Fibroblast of lung (primary cell): ENCODE measurements around the gene PIM3. TPM values are rescaled to one million over a fixed set of nuclear protein-coding genes. Genes with fewer than 3 reads are reported as not detected.

ENCODE experiments used
- DNase-seq, 2 donors: peaks; one replicate each; pipeline versions ENCODE4 v3.0.0 to v3.0.0-alpha.2; 2010; ENCODE audit warnings: low read depth in 2 of 2
- H2AFZ ChIP-seq: 2 replicates; pipeline ENCODE4 v1.5.1; 2012; ENCODE audit warnings: low read length, control low read depth, inconsistent platforms
- H3K27ac ChIP-seq: 2 replicates; pipeline ENCODE4 v1.5.1; 2011; ENCODE audit warnings: low read length, control low read depth; ENCODE audit not compliant: insufficient read depth
- H3K27me3 ChIP-seq: 2 replicates; pipeline ENCODE4 v1.5.1; 2011; ENCODE audit warnings: mild to moderate bottlenecking, low read length; ENCODE audit not compliant: control insufficient read depth, insufficient read depth
- H3K36me3 ChIP-seq: 2 replicates; pipeline ENCODE4 v1.5.1; 2011; ENCODE audit warnings: low read length; ENCODE audit not compliant: control insufficient read depth, insufficient read depth
- H3K4me1 ChIP-seq: 2 replicates; pipeline ENCODE4 v1.5.1; 2011; ENCODE audit warnings: low read length; ENCODE audit not compliant: control insufficient read depth, insufficient read depth; ENCODE audit errors: extremely low read depth
- H3K4me2 ChIP-seq: 2 replicates; pipeline ENCODE4 v1.5.1; 2011; ENCODE audit warnings: low read length, control low read depth; ENCODE audit not compliant: insufficient read depth; ENCODE audit errors: extremely low read depth
- H3K4me3 ChIP-seq, 4 experiments: fragments of 200-600 bp in 1 of 4; sonication (generic) in 1 of 4; replicated peaks in 1 of 4; 2 replicates each; pipeline ENCODE4 v1.5.1; 2011 to 2016; ENCODE audit warnings: low read length in 4 of 4, low read depth in 3 of 4, mild to moderate bottlenecking in 3 of 4, control low read depth in 2 of 4, inconsistent platforms in 1 of 4, mixed read lengths in 1 of 4; ENCODE audit not compliant: insufficient read depth in 1 of 4; ENCODE audit errors: control extremely low read depth in 1 of 4
- H3K79me2 ChIP-seq: 2 replicates; pipeline ENCODE4 v1.5.1; 2012; ENCODE audit warnings: mild to moderate bottlenecking, low read length, inconsistent platforms; ENCODE audit not compliant: control insufficient read depth, insufficient read depth
- H3K9ac ChIP-seq: 2 replicates; pipeline ENCODE4 v1.5.1; 2011; ENCODE audit warnings: mild to moderate bottlenecking, low read length, control low read depth; ENCODE audit not compliant: insufficient read depth
- H3K9me3 ChIP-seq: 2 replicates; pipeline ENCODE4 v1.5.1; 2012; ENCODE audit warnings: low read depth, low read length; ENCODE audit not compliant: control insufficient read depth, insufficient read depth
- H4K20me1 ChIP-seq: 2 replicates; pipeline ENCODE4 v1.5.1; 2011; ENCODE audit warnings: low read length; ENCODE audit not compliant: control insufficient read depth, insufficient read depth; ENCODE audit errors: extremely low read depth
- EZH2 ChIP-seq: IDR thresholded peaks from 2 replicates; pipeline ENCODE4 v1.5.1; 2012; ENCODE audit warnings: low read length, control low read depth, mild to moderate bottlenecking; ENCODE audit errors: missing control alignments
- polyA plus RNA-seq, 2 donors: library from polyadenylated mRNA; depleted of rRNA in 1 of 2; stranded (reverse) in 1 of 2; unstranded in 1 of 2; fragments of >200 nt; gene quantifications; 2 replicates each; pipeline ENCODE4 v1.2.1, GENCODE V29; 2011 to 2012; ENCODE audit warnings: missing spikeins in 1 of 2
- total RNA-seq: library from RNA; depleted of rRNA; stranded (reverse); fragments of >200 nt; gene quantifications from 2 replicates; pipeline ENCODE4 v1.2.1, GENCODE V29; 2014
- TF ChIP-seq, protein P1 (sequence below), 2 donors: IDR thresholded peaks in 1 of 2; conservative IDR thresholded peaks in 1 of 2; 1 replicate in 1 of 2; 2 replicates in 1 of 2; pipeline ENCODE4 v1.5.1; 2011 to 2012; ENCODE audit warnings: low read length in 2 of 2, control low read depth in 1 of 2, inconsistent platforms in 1 of 2, low read depth in 1 of 2, mild to moderate bottlenecking in 1 of 2

The PIM3 gene
- total and polyA plus RNA-seq, 2 donors (not counting 1 experiment from before 2014, with no cell fraction given): 6.8 to 47.7 TPM

DNA sequence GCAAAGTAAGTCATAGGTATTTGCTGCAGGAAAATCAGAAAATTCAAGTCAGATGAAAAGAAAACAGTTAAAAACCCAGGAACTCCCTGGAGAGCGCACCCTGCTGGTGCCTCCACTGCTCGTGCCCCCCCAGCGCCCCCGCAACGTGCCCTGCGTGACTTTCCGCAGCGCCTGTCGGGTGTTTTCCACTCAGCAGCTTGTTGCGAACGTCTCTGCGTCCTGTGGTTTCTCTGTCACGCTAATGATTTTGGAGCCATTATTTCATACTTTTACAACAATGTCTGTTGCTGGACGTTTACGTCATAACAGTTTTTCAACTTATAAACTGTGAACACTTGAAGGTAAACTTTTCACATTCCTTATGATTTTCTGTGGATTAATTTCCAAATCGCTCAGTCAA lies 37.1 kb upstream of the PIM3 start:
- H3K79me2 ChIP-seq: peaks cover 3% of the 10 kb centered on the region
- DNase-seq: peak in 1 of 2 donors; percentile 44
- no peaks in the 10 kb centered on the region for H3K27me3 ChIP-seq
- no peak overlapping the region for H2AFZ ChIP-seq
- peaks cover 14% of the 10 kb centered on the region for H3K36me3 ChIP-seq
- no peaks in the 10 kb centered on the region for H4K20me1 ChIP-seq
- no peak overlapping the region for H3K9ac ChIP-seq
- no peak overlapping the region for H3K4me3 ChIP-seq
- no peaks in the 10 kb centered on the region for H3K9me3 ChIP-seq
- peaks cover 5% of the 10 kb centered on the region for H3K4me1 ChIP-seq
- TF ChIP-seq EZH2: no peak
- TF ChIP-seq, protein P1, sequence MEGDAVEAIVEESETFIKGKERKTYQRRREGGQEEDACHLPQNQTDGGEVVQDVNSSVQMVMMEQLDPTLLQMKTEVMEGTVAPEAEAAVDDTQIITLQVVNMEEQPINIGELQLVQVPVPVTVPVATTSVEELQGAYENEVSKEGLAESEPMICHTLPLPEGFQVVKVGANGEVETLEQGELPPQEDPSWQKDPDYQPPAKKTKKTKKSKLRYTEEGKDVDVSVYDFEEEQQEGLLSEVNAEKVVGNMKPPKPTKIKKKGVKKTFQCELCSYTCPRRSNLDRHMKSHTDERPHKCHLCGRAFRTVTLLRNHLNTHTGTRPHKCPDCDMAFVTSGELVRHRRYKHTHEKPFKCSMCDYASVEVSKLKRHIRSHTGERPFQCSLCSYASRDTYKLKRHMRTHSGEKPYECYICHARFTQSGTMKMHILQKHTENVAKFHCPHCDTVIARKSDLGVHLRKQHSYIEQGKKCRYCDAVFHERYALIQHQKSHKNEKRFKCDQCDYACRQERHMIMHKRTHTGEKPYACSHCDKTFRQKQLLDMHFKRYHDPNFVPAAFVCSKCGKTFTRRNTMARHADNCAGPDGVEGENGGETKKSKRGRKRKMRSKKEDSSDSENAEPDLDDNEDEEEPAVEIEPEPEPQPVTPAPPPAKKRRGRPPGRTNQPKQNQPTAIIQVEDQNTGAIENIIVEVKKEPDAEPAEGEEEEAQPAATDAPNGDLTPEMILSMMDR (conservative IDR thresholded peaks at IDR 0.05 in 1 of 2, IDR thresholded peaks at IDR 0.05 in 1 of 2; ENCODE audit: low read depth in 1 of 2, low read length in 2 of 2): peak; percentile 3 to 42
- no peak overlapping the region for H3K4me2 ChIP-seq
- H3K27ac ChIP-seq: no peak overlapping the region

DNA sequence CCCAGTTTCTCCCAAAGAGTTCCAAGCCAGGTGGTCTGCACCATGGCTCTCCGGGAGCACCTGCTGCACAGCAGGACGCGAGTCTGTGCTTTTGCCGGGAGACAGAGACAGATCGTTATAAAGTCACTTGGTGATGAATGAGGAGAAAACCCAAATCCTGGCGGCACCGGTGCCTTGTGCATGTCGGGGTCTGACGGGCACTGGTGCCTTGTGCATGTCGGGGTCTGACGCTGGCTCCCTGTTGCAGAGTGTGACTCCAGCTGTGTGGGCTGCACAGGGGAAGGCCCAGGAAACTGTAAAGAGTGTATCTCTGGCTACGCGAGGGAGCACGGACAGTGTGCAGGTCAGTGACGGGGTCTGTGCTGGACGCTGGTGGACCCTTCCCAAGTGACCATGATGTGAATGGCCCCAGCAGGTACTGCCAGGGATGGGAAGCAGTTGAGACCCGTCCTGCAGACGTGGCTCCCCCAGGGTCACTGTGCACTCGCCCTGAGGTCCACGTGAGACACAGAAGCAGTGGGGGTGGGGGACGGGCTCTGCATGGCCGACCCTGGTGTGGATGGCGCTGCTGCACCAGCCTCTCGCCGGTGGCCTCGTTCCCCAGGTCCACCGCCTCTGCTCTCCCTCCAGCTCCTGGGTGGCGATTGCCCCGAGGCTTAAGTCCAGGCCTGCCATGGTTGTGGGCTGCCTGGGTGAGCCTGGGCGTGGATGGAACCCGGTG lies 36.3 kb upstream of the PIM3 start:
- Histone ChIP-seq H3K9me3 (no peaks in the 10 kb centered on the region), H3K36me3 (peaks cover 14% of the 10 kb centered on the region), H2AFZ (no peak overlapping the region), H3K4me2 (no peak overlapping the region), H3K79me2 (no peaks in the 10 kb centered on the region), H3K27ac (no peak overlapping the region), H3K27me3 (no peaks in the 10 kb centered on the region), H4K20me1 (no peaks in the 10 kb centered on the region), H3K9ac (no peak overlapping the region), H3K4me3 (no peak overlapping the region), H3K4me1 (peaks cover 2% of the 10 kb centered on the region)
- DNase-seq: no peak
- TF ChIP-seq, protein P1 (conservative IDR thresholded peaks at IDR 0.05 in 1 of 2, IDR thresholded peaks at IDR 0.05 in 1 of 2; ENCODE audit: low read depth in 1 of 2, low read length in 2 of 2): no peak
- TF ChIP-seq EZH2: no peak

DNA sequence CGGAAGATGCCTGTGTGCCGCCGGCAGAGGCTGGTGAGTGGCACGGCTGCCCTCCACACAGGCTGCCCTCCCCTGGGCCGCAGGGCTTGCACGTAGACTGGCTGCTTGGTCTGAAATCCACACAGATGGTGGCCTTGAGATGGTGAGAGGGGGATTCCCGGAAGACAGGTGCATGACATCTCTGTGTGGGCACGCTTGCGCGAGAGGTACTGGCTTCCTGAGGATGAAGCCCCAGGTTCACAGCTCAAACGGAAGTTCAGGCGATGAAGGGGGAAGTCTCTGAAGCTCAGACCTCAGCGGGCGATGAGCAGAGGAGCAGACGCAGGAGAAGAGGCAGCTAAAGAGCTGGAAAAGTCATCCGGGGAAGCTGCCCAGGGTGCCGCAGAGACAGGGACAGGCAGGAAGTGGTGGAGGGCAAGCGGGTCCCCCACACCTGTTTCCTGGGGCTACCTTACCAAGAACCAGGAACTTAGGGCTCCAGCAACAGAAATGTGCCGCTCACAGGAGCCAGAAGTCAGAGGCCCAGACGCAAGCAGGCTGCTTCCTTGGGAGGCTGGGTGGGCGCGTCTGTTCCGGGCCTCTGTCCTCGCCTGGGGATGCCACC lies 34.9 kb upstream of the PIM3 start:
- Histone ChIP-seq H3K27me3 (no peaks in the 10 kb centered on the region), H3K36me3 (peaks cover 8% of the 10 kb centered on the region), H3K4me1 (no peaks in the 10 kb centered on the region), H3K4me2 (no peak overlapping the region), H4K20me1 (no peaks in the 10 kb centered on the region), H3K79me2 (no peaks in the 10 kb centered on the region), H3K4me3 (no peak overlapping the region), H3K27ac (no peak overlapping the region), H3K9ac (no peak overlapping the region), H2AFZ (no peak overlapping the region), H3K9me3 (no peaks in the 10 kb centered on the region)
- no peak for DNase-seq
- TF ChIP-seq, protein P1 (conservative IDR thresholded peaks at IDR 0.05 in 1 of 2, IDR thresholded peaks at IDR 0.05 in 1 of 2; ENCODE audit: low read depth in 1 of 2, low read length in 2 of 2): no peak
- no peak for TF ChIP-seq EZH2
